Kidney (tissue), 14 donors: Measurements from ENCODE around the gene TCTA. TPM values are rescaled to one million over a fixed set of nuclear protein-coding genes. Genes with fewer than 3 reads are reported as not detected.

Source experiments
- DNase-seq, 5 donors: peaks; one replicate each; pipeline ENCODE4 v3.0.0-alpha.2; 2013 to 2020
- FAIRE-seq: peaks from 2 replicates; lab custom pipeline; 2012; peaks lifted over from hg19 to GRCh38; lab: Jason Lieb, UNC
- H3K27ac ChIP-seq, 2 donors: one replicate each; pipeline ENCODE4 v1.7.0; 2013; ENCODE audit warnings: low read depth in 2 of 2, low read length in 2 of 2, inconsistent platforms in 1 of 2
- H3K27me3 ChIP-seq: one replicate; pipeline ENCODE4 v1.7.1; 2013; ENCODE audit warnings: low read length, inconsistent platforms; ENCODE audit not compliant: control insufficient read depth, insufficient read depth
- H3K36me3 ChIP-seq, 3 donors: one replicate each; pipeline versions ENCODE4 v1.7.0 to v1.7.1; 2013; ENCODE audit warnings: low read length in 3 of 3, control low read depth in 1 of 3, inconsistent platforms in 1 of 3; ENCODE audit not compliant: insufficient read depth in 3 of 3, control insufficient read depth in 2 of 3
- H3K4me1 ChIP-seq, 3 donors: one replicate each; pipeline versions ENCODE4 v1.7.0 to v1.7.1; 2013; ENCODE audit warnings: low read length in 3 of 3, inconsistent platforms in 1 of 3, low read depth in 1 of 3; ENCODE audit not compliant: control insufficient read depth in 2 of 3, insufficient read depth in 2 of 3
- H3K4me3 ChIP-seq, 3 donors: one replicate each; pipeline versions ENCODE4 v1.7.0 to v1.8.1; 2013; ENCODE audit warnings: low read length in 3 of 3, control low read depth in 1 of 3, inconsistent platforms in 1 of 3
- H3K9ac ChIP-seq, 3 donors: one replicate each; pipeline versions ENCODE4 v1.7.0 to v1.7.1; 2013; ENCODE audit warnings: low read length in 3 of 3, control low read depth in 1 of 3, inconsistent platforms in 1 of 3
- H3K9me3 ChIP-seq, 3 donors: one replicate each; pipeline versions ENCODE4 v1.7.0 to v1.7.1; 2013; ENCODE audit warnings: low read length in 3 of 3, control low read depth in 1 of 3, inconsistent platforms in 1 of 3; ENCODE audit not compliant: control insufficient read depth in 2 of 3, insufficient read depth in 1 of 3
- intact Hi-C: fragments of 100-400 bp; cut with DNase I; formaldehyde crosslinking; loops from one replicate; pipeline ENCODE4 v1.11.1; 2022
- polyA plus RNA-seq: library from polyadenylated mRNA; stranded (reverse); fragments of 350-450 nt; fragmentation: Illumina TruSeq; extraction: RNeasy Lipid Tissue Mini Kit (QIAGEN cat#74804); gene quantifications from one replicate; pipeline ENCODE4 v1.2.3, GENCODE V29; 2014; ENCODE audit warnings: low read depth, low replicate concordance; ENCODE audit not compliant: insufficient read depth
- total RNA-seq: library from RNA; stranded (reverse); fragmentation: NEBNext Ultra II Directional; extraction: Animal tissue kit (Norgen Biotek cat#: 25700); gene quantifications from one replicate; pipeline ENCODE4 v1.2.1, GENCODE V29; 2021
- TF ChIP-seq, protein P1 (sequence below): IDR thresholded peaks from 3 replicates; pipeline ENCODE4 v1.5.1; 2012; ENCODE audit warnings: mild to moderate bottlenecking, moderate library complexity, borderline replicate concordance; ENCODE audit not compliant: insufficient read depth; ENCODE audit errors: extremely low read depth
- donor health status: control.
- donor health status: control.
- donor health status: control.
- donor health status: control.
- donor health status: control.
- donor health status: DM: yes; HTN: yes; CAD: no.
- donor health status: Normal renal cell carcinoma (clear cell type).

The TCTA gene
- total and polyA plus RNA-seq, 2 donors from 2014 or later = 76.7 to 83.2 TPM

DNA sequence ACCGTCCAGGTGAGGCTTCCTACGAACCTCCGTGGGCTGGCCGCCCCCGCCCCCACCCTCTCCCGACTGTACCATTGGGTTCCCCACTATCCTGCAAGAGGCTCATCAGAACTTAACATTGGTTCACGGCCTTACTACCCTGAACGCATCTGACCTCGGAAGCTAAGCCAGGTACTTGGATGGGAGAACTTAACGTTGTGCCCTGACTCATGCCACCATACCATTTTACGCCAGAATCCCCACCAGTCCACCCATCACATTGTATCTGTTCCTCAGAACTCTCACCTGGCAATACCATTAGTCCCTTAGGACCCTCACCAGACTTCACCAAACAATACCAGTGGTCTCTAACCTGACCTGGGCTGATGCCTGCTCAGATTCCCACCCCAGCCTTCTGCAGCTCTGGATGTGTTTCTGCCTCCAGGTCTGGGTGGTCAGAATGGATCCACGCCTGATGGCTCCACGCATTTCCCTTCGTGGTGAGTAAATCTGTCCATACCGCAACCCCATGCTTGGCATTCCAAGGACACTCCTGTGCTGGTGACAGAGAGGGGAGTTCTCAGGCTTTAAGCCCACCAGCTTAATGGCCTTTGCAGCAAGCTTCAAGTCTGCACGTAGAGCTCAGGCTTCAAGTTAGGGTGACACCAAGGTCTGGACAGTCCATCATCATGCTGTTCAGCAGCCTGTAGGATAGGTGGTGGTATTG lies 562 bp downstream of the TCTA start:
- no peak for FAIRE-seq

DNA sequence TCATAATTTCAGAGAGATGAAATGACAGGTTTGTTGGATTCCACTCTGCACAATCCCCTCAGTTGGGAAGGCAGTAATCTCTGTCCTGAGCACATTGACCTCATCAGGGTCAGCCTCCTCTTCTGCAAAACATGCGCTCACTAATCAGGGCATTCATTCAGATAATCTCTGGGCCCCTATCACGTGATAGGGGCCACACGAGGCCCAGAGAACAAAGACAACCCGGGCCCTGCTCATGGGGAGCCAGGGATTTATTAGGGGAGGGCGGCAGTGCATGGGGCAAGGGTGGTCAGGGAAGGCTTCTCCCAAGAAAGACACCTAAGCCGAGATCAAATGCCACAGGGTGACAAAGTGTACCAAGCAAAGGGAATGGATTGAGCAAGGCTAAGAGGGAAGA lies 1.1 kb downstream of the TCTA start:
- FAIRE-seq (no peak), DNase-seq (no peak)
- no peaks in the 10 kb centered on the region for H3K9me3 ChIP-seq
- no peaks in the 10 kb centered on the region for H3K27me3 ChIP-seq
- H3K27ac ChIP-seq = no peak overlapping the region
- intact Hi-C loops = no loop called here
- peaks cover 0 to 32% (median 20%) of the 10 kb centered on the region in 3 donors for H3K4me1 ChIP-seq
- peak overlapping the region in 2 of 3 donors; percentile 92 to 99 for H3K9ac ChIP-seq
- TF ChIP-seq, protein P1, sequence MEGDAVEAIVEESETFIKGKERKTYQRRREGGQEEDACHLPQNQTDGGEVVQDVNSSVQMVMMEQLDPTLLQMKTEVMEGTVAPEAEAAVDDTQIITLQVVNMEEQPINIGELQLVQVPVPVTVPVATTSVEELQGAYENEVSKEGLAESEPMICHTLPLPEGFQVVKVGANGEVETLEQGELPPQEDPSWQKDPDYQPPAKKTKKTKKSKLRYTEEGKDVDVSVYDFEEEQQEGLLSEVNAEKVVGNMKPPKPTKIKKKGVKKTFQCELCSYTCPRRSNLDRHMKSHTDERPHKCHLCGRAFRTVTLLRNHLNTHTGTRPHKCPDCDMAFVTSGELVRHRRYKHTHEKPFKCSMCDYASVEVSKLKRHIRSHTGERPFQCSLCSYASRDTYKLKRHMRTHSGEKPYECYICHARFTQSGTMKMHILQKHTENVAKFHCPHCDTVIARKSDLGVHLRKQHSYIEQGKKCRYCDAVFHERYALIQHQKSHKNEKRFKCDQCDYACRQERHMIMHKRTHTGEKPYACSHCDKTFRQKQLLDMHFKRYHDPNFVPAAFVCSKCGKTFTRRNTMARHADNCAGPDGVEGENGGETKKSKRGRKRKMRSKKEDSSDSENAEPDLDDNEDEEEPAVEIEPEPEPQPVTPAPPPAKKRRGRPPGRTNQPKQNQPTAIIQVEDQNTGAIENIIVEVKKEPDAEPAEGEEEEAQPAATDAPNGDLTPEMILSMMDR = no peak
- peak overlapping the region; percentile 90 to 99 (median 96) for H3K4me3 ChIP-seq
- peaks cover 0 to 10% (median 0%) of the 10 kb centered on the region in 3 donors for H3K36me3 ChIP-seq

More for the DNA sequence above, 562 bp downstream of the TCTA start:
- Histone ChIP-seq H3K4me3 (peak overlapping the region; percentile 90 to 99 (median 96)), H3K36me3 (peaks cover 0 to 10% (median 0%) of the 10 kb centered on the region in 3 donors), H3K27ac (peak overlapping the region; percentile 84 to 92), H3K9ac (peak overlapping the region; percentile 85 to 99 (median 92)), H3K4me1 (peaks cover 0 to 32% (median 20%) of the 10 kb centered on the region in 3 donors), H3K27me3 (no peaks in the 10 kb centered on the region), H3K9me3 (no peaks in the 10 kb centered on the region)
- DNase-seq = no peak
- TF ChIP-seq, protein P1 = no peak
- intact Hi-C loops = no loop called here

DNA sequence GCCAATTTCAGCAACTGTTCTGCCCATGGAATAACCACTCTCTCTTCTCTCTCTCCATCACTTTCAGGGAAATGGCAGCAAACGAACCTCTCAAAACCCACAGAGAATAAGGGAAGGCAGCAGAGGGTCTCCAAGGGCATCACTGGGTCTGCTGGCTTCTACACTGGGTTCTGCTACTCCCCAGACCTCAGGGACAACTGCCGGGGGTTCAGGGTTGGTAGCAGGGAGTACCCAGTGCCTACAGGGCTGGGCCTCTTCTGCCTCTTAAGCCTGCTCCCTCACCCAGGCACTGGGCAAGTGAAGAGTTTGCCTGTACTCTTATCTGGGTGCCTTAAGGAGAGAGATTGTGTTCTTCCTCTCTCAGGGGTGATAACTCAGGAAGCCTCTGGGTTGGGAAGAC lies 2.5 kb downstream of the TCTA start:
- no peak overlapping the region for H3K4me3 ChIP-seq
- TF ChIP-seq, protein P1 = no peak
- peaks cover 0 to 27% (median 15%) of the 10 kb centered on the region in 3 donors for H3K4me1 ChIP-seq
- H3K9me3 ChIP-seq = no peaks in the 10 kb centered on the region
- DNase-seq (no peak), FAIRE-seq (no peak)
- H3K27me3 ChIP-seq = no peaks in the 10 kb centered on the region
- peaks cover 0 to 10% (median 0%) of the 10 kb centered on the region in 3 donors for H3K36me3 ChIP-seq
- intact Hi-C loops = no loop called here
- no peak overlapping the region for H3K9ac ChIP-seq
- H3K27ac ChIP-seq = no peak overlapping the region
